HepG2 (cell line): ENCODE results near the gene ADGRV1. TPM values are rescaled to one million over a fixed set of nuclear protein-coding genes. Genes with fewer than 3 reads are reported as not detected.
"Not testable (repeated sequence)": the region's sequence is repeated elsewhere in the genome, so short reads cannot be mapped to it uniquely, and the experiment has no call there.

Source experiments
- ATAC-seq: fragments of 200-7000 bp; cut with Tn5 transposase; 3 replicates; pipeline ENCODE4 v1.9.1; 2020; ENCODE audit warnings: mild to moderate bottlenecking, moderate library complexity
- BruUV-seq: library from RNA; stranded (reverse); fragments of 400-500 nt; replicated peaks from 2 replicates; lab custom pipeline; 2021; lab: Mats Ljungman, UMichigan
- CTCF ChIA-PET: fragments of 300-600 bp; formaldehyde crosslinking; extraction: SDS; loops from one replicate; lab custom pipeline; 2021; ENCODE audit warnings: low total read pairs, inconsistent platforms, low intra/inter-chr PET ratio; lab: Yijun Ruan, JAX
- POLR2A ChIA-PET: fragments of 350-600 bp; sonication (Branson Sonifier 250); formaldehyde crosslinking; loops from one replicate; lab custom pipeline; 2020; ENCODE audit warnings: antibody characterized with exemption, inconsistent platforms; lab: Yijun Ruan, JAX
- DNase-seq: peaks from one replicate; pipeline ENCODE4 v3.0.0-alpha.2; 2015; ENCODE audit warnings: low spot score
- FAIRE-seq: peaks from 3 replicates; lab custom pipeline; 2011; peaks lifted over from hg19 to GRCh38; lab: Jason Lieb, UNC
- H2AFZ ChIP-seq: one replicate; pipeline ENCODE4 v1.6.1; 2011; ENCODE audit warnings: low read length, inconsistent platforms
- H3K27ac ChIP-seq: fragments of 300-600 bp; 3 replicates; pipeline ENCODE4 v1.8.0; 2011; ENCODE audit warnings: mixed run types, mild to moderate bottlenecking, mixed read lengths, low read length, inconsistent platforms; ENCODE audit not compliant: insufficient read depth; ENCODE audit errors: extremely low read length
- H3K27me3 ChIP-seq, 2 experiments: fragments of 200-600 bp in 1 of 2; 2 replicates in 1 of 2; 3 replicates in 1 of 2; pipeline versions ENCODE4 v1.6.0 to v1.8.0; 2011; ENCODE audit warnings: low read length in 2 of 2, mild to moderate bottlenecking in 2 of 2, moderate library complexity in 2 of 2, inconsistent platforms in 1 of 2; ENCODE audit not compliant: insufficient read depth in 2 of 2, control insufficient read depth in 1 of 2
- H3K36me3 ChIP-seq, 2 experiments: fragments of 200-600 bp in 1 of 2; replicated peaks in 1 of 2; 2 replicates in 1 of 2; 3 replicates in 1 of 2; pipeline versions ENCODE4 v1.5.1 to v1.8.0; 2011; ENCODE audit warnings: low read length in 2 of 2, inconsistent platforms in 1 of 2; ENCODE audit not compliant: insufficient read depth in 2 of 2, control insufficient read depth in 1 of 2
- H3K4me1 ChIP-seq: 2 replicates; pipeline ENCODE4 v1.5.1; 2012; ENCODE audit warnings: low read length, inconsistent platforms; ENCODE audit not compliant: insufficient read depth
- H3K4me2 ChIP-seq: 2 replicates; pipeline ENCODE4 v1.6.0; 2011; ENCODE audit warnings: low read depth, low read length, inconsistent platforms
- H3K4me3 ChIP-seq, 3 experiments: fragments of 200-600 bp in 1 of 3; sonication (generic), shearing (Covaris generic) in 1 of 3; replicated peaks in 1 of 3; 2 replicates each; pipeline ENCODE4 v1.5.1; 2011 to 2016; ENCODE audit warnings: low read length in 3 of 3, inconsistent platforms in 2 of 3, low read depth in 2 of 3, mild to moderate bottlenecking in 2 of 3, control low read depth in 1 of 3, mixed read lengths in 1 of 3; ENCODE audit not compliant: insufficient read depth in 1 of 3
- H3K79me2 ChIP-seq: one replicate; pipeline ENCODE4 v1.6.1; 2011; ENCODE audit warnings: low read length, inconsistent platforms; ENCODE audit not compliant: insufficient read depth
- H3K9ac ChIP-seq: 2 replicates; pipeline ENCODE4 v1.6.0; 2011; ENCODE audit warnings: mild to moderate bottlenecking, low read depth, low read length, inconsistent platforms; ENCODE audit not compliant: insufficient read depth
- H3K9me3 ChIP-seq: 2 replicates; pipeline ENCODE4 v1.5.1; 2012; ENCODE audit warnings: mild to moderate bottlenecking, low read length
- H4K20me1 ChIP-seq: 2 replicates; pipeline ENCODE4 v1.6.0; 2011; ENCODE audit warnings: inconsistent platforms, mild to moderate bottlenecking, low read length, moderate library complexity; ENCODE audit not compliant: insufficient read depth
- CERS6 ChIP-seq: sonication (generic); formaldehyde crosslinking; IDR thresholded peaks from 2 replicates; pipeline ENCODE4 v1.5.0; 2020; ENCODE audit warnings: missing genetic modification reagents
- CHCHD3 ChIP-seq: sonication (generic); formaldehyde crosslinking; IDR thresholded peaks from 2 replicates; pipeline ENCODE4 v1.8.0; 2022; ENCODE audit warnings: mild to moderate bottlenecking, missing genetic modification reagents, moderate library complexity
- ZNF256 ChIP-seq: sonication (generic); formaldehyde crosslinking; conservative IDR thresholded peaks from 2 replicates; pipeline ENCODE4 v1.4.0; 2020; ENCODE audit warnings: missing genetic modification reagents
- WGBS: methylation state at CpG from one replicate; pipeline ENCODE4 v1.1.6; 2017; ENCODE audit warnings: low lambda C conversion rate; 5-methylcytosine and 5-hydroxymethylcytosine counted together
- in situ Hi-C: cut with HindIII; loops from 2 replicates; pipeline ENCODE4 v1.10.0; 2017; ENCODE audit warnings: low pct_unique_long_range_greater_than_20kb; ENCODE audit not compliant: extremely low pct_ligation_motif_present
- intact Hi-C: fragments of 100-400 bp; cut with micrococcal nuclease; formaldehyde crosslinking; loops from one replicate; pipeline ENCODE4 v1.10.0; 2022; ENCODE audit not compliant: unreplicated experiment
- polyA plus RNA-seq, 8 experiments: library from polyadenylated mRNA; depleted of rRNA in 3 of 8; stranded (reverse) in 7 of 8; unstranded in 1 of 8; fragments of >200 nt; fragmentation: Illumina TruSeq in 4 of 8; extraction: Trizol in 4 of 8; gene quantifications; 2 replicates each; pipeline versions ENCODE4 v1.2.1 to v1.2.3, GENCODE V29; 2011 to 2016; ENCODE audit warnings: low read depth in 4 of 8, missing spikeins in 1 of 8, mixed read lengths in 1 of 8; ENCODE audit not compliant: insufficient read depth in 1 of 8
- total RNA-seq, 5 experiments: library from RNA; depleted of rRNA; stranded (reverse); fragments of >200 nt; fragmentation: Illumina TruSeq; extraction: Trizol; gene quantifications; 2 replicates each; pipeline ENCODE4 v1.2.3, GENCODE V29; 2016; ENCODE audit warnings: low read depth in 1 of 5

The ADGRV1 gene
- total and polyA plus RNA-seq, 2 of the 13 experiments (the other 11 are each of a cell fraction or from before 2014, with no cell fraction given) = 1.7 to 3.9 TPM

- Histone ChIP-seq H3K4me2 (no peak overlapping the region), H3K27me3 (no peaks in the 10 kb centered on the region), H3K79me2 (no peaks in the 10 kb centered on the region), H3K9me3 (no peaks in the 10 kb centered on the region), H3K36me3 (no peaks in the 10 kb centered on the region), H3K9ac (no peak overlapping the region), H3K27ac (no peak overlapping the region), H3K4me1 (no peaks in the 10 kb centered on the region), H3K4me3 (no peak overlapping the region), H4K20me1 (no peaks in the 10 kb centered on the region), H2AFZ (no peak overlapping the region)
- intact Hi-C loops (no loop called here), in situ Hi-C loops (no loop called here)
- BruUV-seq = no TSS peak
- no peak for ATAC-seq
- 3% methylated on average over 2 of the region's 2 CpGs for WGBS
- no peak for DNase-seq
- TF ChIP-seq CHCHD3 (CRISPR knock-in tag) (no peak), ZNF256 (no peak), CERS6 (CRISPR knock-in tag) (no peak)
- CTCF ChIA-PET = no interaction called here
- POLR2A ChIA-PET = no interaction called here
- FAIRE-seq = no peak
Measured at GRCh38 chr5:90658620-90659019, 100.0 kb downstream of the ADGRV1 start.

GRCh38 chr5:90668079-90668565 lies 109.5 kb downstream of the ADGRV1 start:
- H3K27ac ChIP-seq, H3K9me3 ChIP-seq, DNase-seq, H2AFZ ChIP-seq, H3K9ac ChIP-seq, H4K20me1 ChIP-seq, ATAC-seq, H3K79me2 ChIP-seq, in situ Hi-C loops, CTCF ChIA-PET, intact Hi-C loops, H3K4me3 ChIP-seq, H3K36me3 ChIP-seq, H3K4me2 ChIP-seq, BruUV-seq, H3K4me1 ChIP-seq, POLR2A ChIA-PET, H3K27me3 ChIP-seq, FAIRE-seq: not testable (repeated sequence)
- WGBS = 50% methylated on average over 17 of the region's 21 CpGs
